ENCODE data around the gene RSPH4A.

DNA sequence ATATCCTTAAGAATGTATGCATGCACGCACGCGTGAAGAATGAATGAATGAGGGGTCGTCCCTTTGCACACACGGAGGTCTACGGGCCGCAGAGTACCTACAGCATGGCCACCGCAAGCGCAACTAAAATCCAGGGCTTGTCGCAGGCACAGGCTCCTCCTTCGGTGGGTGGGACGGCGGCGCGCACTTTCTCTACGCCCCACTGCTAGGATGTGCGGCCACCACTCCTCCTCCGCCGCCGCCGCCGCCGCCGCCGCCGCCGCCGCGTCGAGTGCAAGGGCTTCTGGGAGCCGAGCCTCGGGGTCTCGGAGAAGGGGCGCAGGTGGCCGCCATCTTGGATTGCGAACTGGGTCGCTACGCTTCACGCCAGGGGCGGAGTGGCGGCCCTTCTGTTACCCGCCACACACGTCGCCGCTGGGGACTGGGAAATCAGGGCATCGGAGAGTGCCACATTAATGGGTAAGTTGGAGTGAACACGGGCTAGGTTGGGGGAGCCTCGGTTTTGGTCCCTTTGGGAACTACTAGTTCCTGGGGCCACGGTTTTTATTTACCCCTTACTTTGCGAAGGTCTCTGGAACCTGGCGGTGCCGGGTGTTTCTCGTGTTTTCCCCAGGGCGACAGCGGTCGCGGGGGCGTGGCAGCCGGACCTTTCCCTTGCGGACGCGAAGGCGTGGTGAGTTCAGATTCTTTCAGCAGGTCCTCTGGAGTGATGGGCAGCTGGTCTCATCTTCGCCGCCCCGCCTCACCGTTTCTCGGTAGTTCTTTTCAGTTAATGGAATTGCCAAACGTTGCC, 64.8 kb downstream of the RSPH4A start, which contains the start of gene KPNA5:
- peak; percentile 86 for TF ChIP-seq CREB1 (IDR thresholded peaks at IDR 0.05)
- TF ChIP-seq, protein P1, sequence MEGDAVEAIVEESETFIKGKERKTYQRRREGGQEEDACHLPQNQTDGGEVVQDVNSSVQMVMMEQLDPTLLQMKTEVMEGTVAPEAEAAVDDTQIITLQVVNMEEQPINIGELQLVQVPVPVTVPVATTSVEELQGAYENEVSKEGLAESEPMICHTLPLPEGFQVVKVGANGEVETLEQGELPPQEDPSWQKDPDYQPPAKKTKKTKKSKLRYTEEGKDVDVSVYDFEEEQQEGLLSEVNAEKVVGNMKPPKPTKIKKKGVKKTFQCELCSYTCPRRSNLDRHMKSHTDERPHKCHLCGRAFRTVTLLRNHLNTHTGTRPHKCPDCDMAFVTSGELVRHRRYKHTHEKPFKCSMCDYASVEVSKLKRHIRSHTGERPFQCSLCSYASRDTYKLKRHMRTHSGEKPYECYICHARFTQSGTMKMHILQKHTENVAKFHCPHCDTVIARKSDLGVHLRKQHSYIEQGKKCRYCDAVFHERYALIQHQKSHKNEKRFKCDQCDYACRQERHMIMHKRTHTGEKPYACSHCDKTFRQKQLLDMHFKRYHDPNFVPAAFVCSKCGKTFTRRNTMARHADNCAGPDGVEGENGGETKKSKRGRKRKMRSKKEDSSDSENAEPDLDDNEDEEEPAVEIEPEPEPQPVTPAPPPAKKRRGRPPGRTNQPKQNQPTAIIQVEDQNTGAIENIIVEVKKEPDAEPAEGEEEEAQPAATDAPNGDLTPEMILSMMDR (IDR thresholded peaks at IDR 0.05; ENCODE audit: control extremely low read depth in 1 of 3, insufficient read depth in 1 of 3, low read depth in 1 of 3, low read length in 3 of 3) = no peak
- TF ChIP-seq POLR2AphosphoS5 (IDR thresholded peaks at IDR 0.05; ENCODE audit: low read depth, low read length) = peak; percentile 99
- TF ChIP-seq CBX5 (IDR thresholded peaks at IDR 0.05; ENCODE audit: low read depth, low read length) = no peak
- TF ChIP-seq BRCA1 (IDR thresholded peaks at IDR 0.05; ENCODE audit: low read depth, low read length) = no peak
- no peak for TF ChIP-seq SP2 (IDR thresholded peaks at IDR 0.05; ENCODE audit: low read length)
- TF ChIP-seq CHD2 (IDR thresholded peaks at IDR 0.05; ENCODE audit: low read length) = no peak
- TF ChIP-seq POLR2A (IDR thresholded peaks at IDR 0.05; ENCODE audit: control extremely low read depth in 1 of 2, low read depth in 2 of 2, low read length in 2 of 2) = peak; percentile 94 to 95
- TF ChIP-seq ASH2L (IDR thresholded peaks at IDR 0.05; ENCODE audit: low read length) = peak; percentile 89

Measured in H1 (cell line).